Myocyte (in vitro differentiated cells): ENCODE measurements around the gene OTUD4. TPM values are rescaled to one million over a fixed set of nuclear protein-coding genes. Genes with fewer than 3 reads are reported as not detected.

Source experiments
- DNase-seq: peaks from one replicate; pipeline ENCODE4 v3.0.0-alpha.2; 2012; ENCODE audit warnings: low read depth
- total RNA-seq: library from RNA; depleted of rRNA; stranded (reverse); fragments of >200 nt; gene quantifications from 2 replicates; pipeline ENCODE4 v1.2.3, GENCODE V29; 2014

The OTUD4 gene
- total RNA-seq, 1 donor from 2014 or later: 81.4 TPM

GRCh38 chr4:145130788-145131399 lies 49.5 kb downstream of the OTUD4 start:
- peak; percentile 15 for DNase-seq

- no peak for DNase-seq
Observed at GRCh38 chr4:145130130-145130529, 50.3 kb downstream of the OTUD4 start.

GRCh38 chr4:145125396-145125795 lies 55.0 kb downstream of the OTUD4 start:
- DNase-seq: no peak

- DNase-seq: no peak
Observed at GRCh38 chr4:145108128-145108527, 72.3 kb downstream of the OTUD4 start.

GRCh38 chr4:145107126-145107525 lies 73.3 kb downstream of the OTUD4 start:
- DNase-seq: no peak

- no peak for DNase-seq
Observed at GRCh38 chr4:145103496-145103895, 76.9 kb downstream of the OTUD4 start.

GRCh38 chr4:145102619-145103018 lies 77.8 kb downstream of the OTUD4 start:
- no peak for DNase-seq

GRCh38 chr4:145101091-145101490 lies 79.3 kb downstream of the OTUD4 start:
- no peak for DNase-seq

- no peak for DNase-seq
Observed at GRCh38 chr4:145099653-145100052, 80.7 kb downstream of the OTUD4 start.

- peak; percentile 75 for DNase-seq
Observed at GRCh38 chr4:145098675-145099037, 81.7 kb downstream of the OTUD4 start.

- DNase-seq: peak; percentile 99
Observed at GRCh38 chr4:145097821-145098674, 82.3 kb downstream of the OTUD4 start, which contains the start of the genes ABCE1 and ANAPC10. TSS of gene ABCE1 (plus strand) at chr4:145098311. CDS start at chr4:145104413, 6,102 bp downstream. TSS of gene ANAPC10 (minus strand) at chr4:145098196. CDS start at chr4:145096099, 2,097 bp downstream.

- DNase-seq: no peak
Observed at GRCh38 chr4:145097331-145097820, 83.0 kb downstream of the OTUD4 start.

GRCh38 chr4:145093638-145094037 lies 86.8 kb downstream of the OTUD4 start:
- DNase-seq: no peak

- DNase-seq: no peak
Observed at GRCh38 chr4:145090380-145090779, 90.0 kb downstream of the OTUD4 start.

- DNase-seq: no peak
Observed at GRCh38 chr4:145083891-145084605, 96.3 kb downstream of the OTUD4 start.

Other genes starting within 250 kb of the OTUD4 start
- 20.3 and 26.6 TPM in 2 replicates for gene ANAPC10, start 82.4 kb downstream of the OTUD4 start, total RNA-seq
- 140 and 171 TPM in 2 replicates for gene ABCE1, start 82.3 kb downstream of the OTUD4 start, total RNA-seq